WI38 (cell line): Measurements from ENCODE around the gene CUL9.

Experiments used
- H3K4me3 ChIP-seq: 2 replicates; pipeline ENCODE4 v1.5.1; 2011; ENCODE audit warnings: low read depth, mild to moderate bottlenecking, control low read depth, low read length
- CTCF ChIP-seq: IDR thresholded peaks from 2 replicates; pipeline ENCODE4 v1.5.1; 2012; ENCODE audit warnings: low read depth, mild to moderate bottlenecking, control low read depth, low read length

Gene CUL9

GRCh38 chr6:43202451-43202850 is 20.5 kb downstream of the CUL9 start:
- TF ChIP-seq CTCF: no peak
- H3K4me3 ChIP-seq: no peak overlapping the region

DNA sequence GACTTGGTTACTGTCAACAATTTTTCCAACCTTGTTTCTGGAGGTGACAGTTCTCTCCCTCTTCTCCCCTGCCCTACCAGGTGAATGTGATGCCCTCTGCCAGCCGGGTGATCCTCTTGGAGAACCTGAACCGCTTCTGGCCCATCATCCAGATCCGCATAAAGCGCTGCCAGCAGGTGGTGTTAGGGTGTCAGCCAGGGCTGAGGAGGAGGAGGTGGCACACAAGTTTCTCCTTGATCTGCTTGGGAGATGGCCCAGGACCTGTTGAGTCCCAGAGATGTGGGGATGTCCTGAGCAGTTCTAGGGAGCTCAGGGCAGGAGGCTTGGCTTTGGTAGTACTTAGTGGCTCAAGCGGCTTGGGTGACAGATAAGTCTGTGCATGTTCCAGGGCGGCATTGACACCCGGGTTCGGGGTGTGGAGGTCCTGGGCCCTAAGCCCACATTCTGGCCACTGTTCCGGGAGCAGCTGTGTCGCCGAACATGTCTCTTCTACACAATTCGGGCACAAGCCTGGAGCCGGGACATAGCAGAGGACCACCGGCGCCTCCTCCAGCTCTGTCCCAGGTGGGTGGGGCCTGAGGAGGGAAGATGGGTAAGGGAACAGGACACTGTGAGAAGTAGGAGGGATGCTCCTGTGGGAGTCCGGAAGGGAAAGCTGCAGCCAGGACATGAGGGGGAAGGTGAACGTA is 21.2 kb downstream of the CUL9 start:
- TF ChIP-seq CTCF: no peak
- no peak overlapping the region for H3K4me3 ChIP-seq

GRCh38 chr6:43203718-43204095 is 21.7 kb downstream of the CUL9 start:
- TF ChIP-seq CTCF: no peak
- no peak overlapping the region for H3K4me3 ChIP-seq

DNA sequence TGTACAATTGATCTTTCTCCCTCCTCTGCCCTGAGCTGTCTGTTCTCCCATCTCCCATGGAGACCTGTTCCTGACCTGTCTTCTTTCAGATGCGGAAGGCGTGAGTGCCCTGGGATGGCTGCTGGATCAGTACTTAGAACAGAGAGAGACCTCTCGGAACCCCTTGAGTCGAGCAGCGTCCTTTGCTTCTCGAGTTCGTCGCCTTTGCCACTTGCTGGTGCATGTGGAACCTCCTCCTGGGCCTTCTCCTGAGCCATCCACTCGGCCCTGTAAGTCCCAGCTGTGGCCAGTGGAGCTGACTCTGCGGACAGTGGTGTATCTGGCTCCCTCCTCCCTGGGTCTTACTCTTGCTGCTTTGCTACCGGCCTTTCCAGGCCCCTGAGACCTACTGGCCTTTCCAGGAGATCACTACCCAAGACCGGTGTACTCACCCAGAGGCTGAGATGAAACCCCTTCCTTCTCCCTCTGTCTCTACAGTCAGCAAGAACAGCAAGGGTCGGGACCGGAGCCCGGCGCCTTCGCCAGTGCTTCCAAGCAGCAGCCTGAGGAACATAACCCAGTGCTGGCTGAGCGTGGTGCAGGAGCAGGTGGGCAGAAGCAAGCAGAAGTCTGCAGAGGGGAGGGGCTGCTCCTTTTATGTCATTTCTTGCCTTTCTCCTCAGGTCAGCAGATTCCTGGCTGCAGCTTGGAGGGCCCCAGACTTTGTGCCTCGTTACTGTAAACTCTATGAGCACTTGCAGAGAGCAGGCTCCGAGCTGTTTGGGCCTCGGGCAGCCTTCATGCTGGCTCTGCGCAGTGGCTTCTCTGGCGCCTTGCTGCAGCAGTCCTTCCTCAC is 22.5 kb downstream of the CUL9 start:
- H3K4me3 ChIP-seq: no peak overlapping the region
- TF ChIP-seq CTCF: no peak

- TF ChIP-seq CTCF: no peak
- no peak overlapping the region for H3K4me3 ChIP-seq
These were observed 23.9 kb downstream of the CUL9 start for GRCh38 chr6:43205849-43206248.

DNA sequence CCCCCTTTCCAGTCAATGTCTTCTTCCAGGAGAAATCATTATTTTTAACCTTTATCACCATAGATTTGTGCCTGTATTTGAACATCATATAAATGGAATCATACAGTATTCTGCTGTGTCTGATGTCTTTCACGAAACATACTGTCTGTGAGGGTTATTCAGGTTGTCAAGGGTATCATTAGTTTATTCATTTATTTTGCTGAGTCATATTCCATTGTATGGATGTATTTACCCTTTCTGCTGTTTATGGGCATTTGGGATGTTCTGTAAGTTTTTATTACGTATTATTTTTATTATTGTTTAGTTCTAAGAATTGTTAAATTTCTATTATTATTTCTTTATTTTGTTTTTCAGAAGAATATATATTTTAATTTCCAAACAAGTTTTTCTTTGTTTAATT is 25.3 kb downstream of the CUL9 start:
- no peak for TF ChIP-seq CTCF
- H3K4me3 ChIP-seq: no peak overlapping the region

GRCh38 chr6:43211955-43212354 is 30.0 kb downstream of the CUL9 start:
- H3K4me3 ChIP-seq: no peak overlapping the region
- no peak for TF ChIP-seq CTCF
